H9 (cell line): ENCODE data around the gene PRR20C. TPM values are rescaled to one million over a fixed set of nuclear protein-coding genes. Genes with fewer than 3 reads are reported as not detected.

ENCODE experiments used
- DNase-seq: peaks from one replicate; pipeline ENCODE4 v3.0.0-alpha.2; 2017
- H2AFZ ChIP-seq: one replicate; pipeline ENCODE4 v1.6.1; 2013; ENCODE audit warnings: mild to moderate bottlenecking, low read length, control low read depth, moderate library complexity
- H2AK5ac ChIP-seq: 2 replicates; pipeline ENCODE4 v1.6.1; 2013; ENCODE audit warnings: low read length, control low read depth, mixed read lengths; ENCODE audit not compliant: insufficient read length
- H2BK120ac ChIP-seq: one replicate; pipeline ENCODE4 v1.6.1; 2013; ENCODE audit warnings: low read depth, mild to moderate bottlenecking, low read length, control low read depth, inconsistent platforms; ENCODE audit not compliant: poor library complexity, severe bottlenecking
- H2BK12ac ChIP-seq: 2 replicates; pipeline ENCODE4 v1.6.1; 2013; ENCODE audit warnings: low read length, control low read depth, mixed read lengths, low read depth; ENCODE audit not compliant: insufficient read length
- H2BK15ac ChIP-seq: 2 replicates; pipeline ENCODE4 v1.6.1; 2013; ENCODE audit warnings: low read depth, low read length, control low read depth
- H2BK20ac ChIP-seq: one replicate; pipeline ENCODE4 v1.6.1; 2013; ENCODE audit warnings: low read depth, mild to moderate bottlenecking, low read length, control low read depth, inconsistent platforms; ENCODE audit not compliant: poor library complexity, severe bottlenecking
- H2BK5ac ChIP-seq: 2 replicates; pipeline ENCODE4 v1.6.1; 2013; ENCODE audit warnings: low read length, control low read depth, mixed read lengths; ENCODE audit not compliant: insufficient read length
- H3K14ac ChIP-seq: 2 replicates; pipeline ENCODE4 v1.6.1; 2013; ENCODE audit warnings: low read length, control low read depth; ENCODE audit not compliant: insufficient read depth
- H3K18ac ChIP-seq: 2 replicates; pipeline ENCODE4 v1.6.1; 2013; ENCODE audit warnings: low read depth, mild to moderate bottlenecking, mixed read lengths, low read length, control low read depth; ENCODE audit not compliant: insufficient read length
- H3K23ac ChIP-seq: 2 replicates; pipeline ENCODE4 v1.6.1; 2013; ENCODE audit warnings: low read length, control low read depth, mixed read lengths, low read depth; ENCODE audit not compliant: insufficient read length
- H3K23me2 ChIP-seq: 2 replicates; pipeline ENCODE4 v1.6.1; 2013; ENCODE audit warnings: low read depth, mild to moderate bottlenecking, mixed read lengths, low read length, control low read depth; ENCODE audit not compliant: insufficient read length, poor library complexity, severe bottlenecking
- H3K27ac ChIP-seq: 2 replicates; pipeline ENCODE4 v1.5.1; 2013; ENCODE audit warnings: low read length, control low read depth, mixed read lengths, low read depth; ENCODE audit not compliant: insufficient read length
- H3K27me3 ChIP-seq: 2 replicates; pipeline ENCODE4 v1.6.1; 2013; ENCODE audit warnings: low read length, control low read depth, inconsistent platforms; ENCODE audit not compliant: insufficient read depth
- H3K4ac ChIP-seq: 2 replicates; pipeline ENCODE4 v1.6.1; 2013; ENCODE audit warnings: low read depth, mild to moderate bottlenecking, control low read depth, inconsistent platforms, low read length, moderate library complexity
- H3K4me1 ChIP-seq: 2 replicates; pipeline ENCODE4 v1.6.1; 2013; ENCODE audit warnings: low read length, control low read depth, inconsistent platforms; ENCODE audit not compliant: insufficient read depth
- H3K4me2 ChIP-seq: 2 replicates; pipeline ENCODE4 v1.6.1; 2013; ENCODE audit warnings: low read length, control low read depth, mixed read lengths; ENCODE audit not compliant: insufficient read length, insufficient read depth
- H3K56ac ChIP-seq: 2 replicates; pipeline ENCODE4 v1.6.1; 2013; ENCODE audit warnings: low read depth, mild to moderate bottlenecking, mixed read lengths, low read length, control low read depth; ENCODE audit not compliant: insufficient read length
- H3K79me1 ChIP-seq: 2 replicates; pipeline ENCODE4 v1.6.1; 2013; ENCODE audit warnings: low read depth, mild to moderate bottlenecking, moderate library complexity, low read length, control low read depth, inconsistent platforms; ENCODE audit not compliant: insufficient read depth, poor library complexity, severe bottlenecking
- H3K79me2 ChIP-seq: 2 replicates; pipeline ENCODE4 v1.6.1; 2013; ENCODE audit warnings: low read length, control low read depth, inconsistent platforms; ENCODE audit not compliant: insufficient read depth
- H3K9ac ChIP-seq: 2 replicates; pipeline ENCODE4 v1.6.1; 2013; ENCODE audit warnings: low read length, control low read depth, mixed read lengths; ENCODE audit not compliant: insufficient read length; ENCODE audit errors: extremely low read depth
- H3K9me3 ChIP-seq: one replicate; pipeline ENCODE4 v1.6.1; 2013; ENCODE audit warnings: low read depth, low read length, inconsistent platforms; ENCODE audit not compliant: control insufficient read depth
- H3T11ph ChIP-seq: one replicate; pipeline ENCODE4 v1.6.1; 2013; ENCODE audit warnings: mild to moderate bottlenecking, low read length, control low read depth, inconsistent platforms
- H4K20me1 ChIP-seq: one replicate; pipeline ENCODE4 v1.6.1; 2013; ENCODE audit not compliant: control insufficient read depth, insufficient read length, insufficient read depth
- H4K5ac ChIP-seq: 2 replicates; pipeline ENCODE4 v1.6.1; 2013; ENCODE audit warnings: low read depth, mild to moderate bottlenecking, mixed read lengths, low read length, control low read depth; ENCODE audit not compliant: insufficient read length
- H4K8ac ChIP-seq: replicated peaks from 2 replicates; pipeline ENCODE4 v1.6.1; 2013; ENCODE audit warnings: low read length, control low read depth, mixed read lengths, low read depth; ENCODE audit not compliant: insufficient read length
- H4K91ac ChIP-seq: 2 replicates; pipeline ENCODE4 v1.6.1; 2013; ENCODE audit warnings: low read depth, mild to moderate bottlenecking, moderate library complexity, mixed read lengths, low read length, control low read depth; ENCODE audit not compliant: insufficient read length
- H3K27ac Mint-ChIP-seq, 3 experiments: 2 replicates in 2 of 3; 3 replicates in 1 of 3; pipeline ENCODE4 v1.8.0; 2020 to 2021; ENCODE audit warnings: mixed read lengths in 3 of 3, mild to moderate bottlenecking in 1 of 3, moderate library complexity in 1 of 3
- H3K27me3 Mint-ChIP-seq: 2 replicates; pipeline ENCODE4 v1.8.0; 2021; ENCODE audit warnings: low read depth, mild to moderate bottlenecking, moderate library complexity, mixed read lengths
- H3K36me3 Mint-ChIP-seq, 3 experiments: 2 replicates in 2 of 3; 3 replicates in 1 of 3; pipeline ENCODE4 v1.8.0; 2020 to 2021; ENCODE audit warnings: low read depth in 3 of 3, mixed read lengths in 3 of 3; ENCODE audit not compliant: insufficient read depth in 1 of 3
- H3K4me1 Mint-ChIP-seq, 2 experiments: 2 replicates each; pipeline ENCODE4 v1.8.0; 2020; ENCODE audit warnings: mixed read lengths in 2 of 2
- H3K4me3 Mint-ChIP-seq, 2 experiments: 2 replicates in 1 of 2; 3 replicates in 1 of 2; pipeline ENCODE4 v1.8.0; 2020 to 2021; ENCODE audit warnings: mild to moderate bottlenecking in 2 of 2, mixed read lengths in 2 of 2, moderate library complexity in 1 of 2
- H3K9me3 Mint-ChIP-seq, 2 experiments: 2 replicates in 1 of 2; 3 replicates in 1 of 2; pipeline ENCODE4 v1.8.0; 2020; ENCODE audit warnings: mild to moderate bottlenecking in 2 of 2, mixed read lengths in 2 of 2, moderate library complexity in 1 of 2
- WGBS: extraction: QIAGEN DNeasy Blood & Tissue Kit; methylation state at CpG from one replicate; pipeline ENCODE4 v1.1.7; 2013; ENCODE audit warnings: missing lambda C conversion rate, low lambda C conversion rate, mixed read lengths; ENCODE audit not compliant: insufficient read length; ENCODE audit errors: extremely low coverage; 5-methylcytosine and 5-hydroxymethylcytosine counted together
- total RNA-seq: library from RNA; stranded (reverse); gene quantifications from 2 replicates; pipeline ENCODE4 v1.2.1, GENCODE V29; 2021
- TF ChIP-seq, protein P1 (sequence below): fragments of 200-600 bp; sonication (generic); conservative IDR thresholded peaks from 3 replicates; pipeline ENCODE4 v1.8.0; 2021; ENCODE audit warnings: antibody characterized with exemption, mild to moderate bottlenecking

PRR20C gene
- total RNA-seq, 1 experiment from 2014 or later, result not detected

DNA sequence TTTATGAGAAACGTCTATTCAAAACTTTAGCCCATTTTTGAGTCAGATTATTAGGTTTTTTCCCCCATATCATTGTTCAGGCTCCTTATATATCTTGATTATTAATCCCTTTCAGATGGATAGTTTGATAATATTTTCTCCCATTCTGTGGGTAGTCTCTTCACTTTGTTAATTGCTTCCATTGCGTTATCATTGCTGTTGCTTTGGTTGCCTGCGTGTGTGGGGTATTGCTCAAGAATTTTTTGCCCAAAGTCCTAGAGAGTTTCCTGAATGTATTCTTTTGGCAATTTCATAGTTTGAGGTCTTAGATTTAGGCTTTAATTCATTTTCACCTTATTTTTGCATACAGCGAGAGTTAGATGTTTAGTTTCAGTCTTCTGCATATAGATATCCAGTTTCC, 38.9 kb upstream of the PRR20C start:
- TF ChIP-seq, protein P1, sequence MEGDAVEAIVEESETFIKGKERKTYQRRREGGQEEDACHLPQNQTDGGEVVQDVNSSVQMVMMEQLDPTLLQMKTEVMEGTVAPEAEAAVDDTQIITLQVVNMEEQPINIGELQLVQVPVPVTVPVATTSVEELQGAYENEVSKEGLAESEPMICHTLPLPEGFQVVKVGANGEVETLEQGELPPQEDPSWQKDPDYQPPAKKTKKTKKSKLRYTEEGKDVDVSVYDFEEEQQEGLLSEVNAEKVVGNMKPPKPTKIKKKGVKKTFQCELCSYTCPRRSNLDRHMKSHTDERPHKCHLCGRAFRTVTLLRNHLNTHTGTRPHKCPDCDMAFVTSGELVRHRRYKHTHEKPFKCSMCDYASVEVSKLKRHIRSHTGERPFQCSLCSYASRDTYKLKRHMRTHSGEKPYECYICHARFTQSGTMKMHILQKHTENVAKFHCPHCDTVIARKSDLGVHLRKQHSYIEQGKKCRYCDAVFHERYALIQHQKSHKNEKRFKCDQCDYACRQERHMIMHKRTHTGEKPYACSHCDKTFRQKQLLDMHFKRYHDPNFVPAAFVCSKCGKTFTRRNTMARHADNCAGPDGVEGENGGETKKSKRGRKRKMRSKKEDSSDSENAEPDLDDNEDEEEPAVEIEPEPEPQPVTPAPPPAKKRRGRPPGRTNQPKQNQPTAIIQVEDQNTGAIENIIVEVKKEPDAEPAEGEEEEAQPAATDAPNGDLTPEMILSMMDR, result no peak
- Histone ChIP-seq H2BK20ac (no peak overlapping the region), H3K27me3 (no peaks in the 10 kb centered on the region), H4K20me1 (no peaks in the 10 kb centered on the region), H2AFZ (no peak overlapping the region), H4K5ac (no peak overlapping the region), H3K79me2 (no peaks in the 10 kb centered on the region), H3K9ac (no peak overlapping the region), H3K14ac (no peak overlapping the region), H2BK15ac (no peak overlapping the region), H3K18ac (no peak overlapping the region), H3K4me2 (no peak overlapping the region), H2BK5ac (no peak overlapping the region), H2BK12ac (no peak overlapping the region), H3K27ac (no peak overlapping the region), H3T11ph (no peak overlapping the region), H2AK5ac (no peak overlapping the region), H3K56ac (no peak overlapping the region), H4K91ac (no peak overlapping the region), H4K8ac (no peak overlapping the region), H3K23me2 (no peaks in the 10 kb centered on the region), H3K4me1 (no peaks in the 10 kb centered on the region), H2BK120ac (no peak overlapping the region), H3K4ac (no peak overlapping the region), H3K23ac (no peak overlapping the region), H3K79me1 (no peaks in the 10 kb centered on the region), H3K9me3 (no peaks in the 10 kb centered on the region)
- Mint-ChIP-seq H3K27me3 (no peaks in the 10 kb centered on the region), H3K36me3 (no peaks in the 10 kb centered on the region; a peak in 2 of 7 replicates), H3K4me3 (no peak overlapping the region), H3K4me1 (no peaks in the 10 kb centered on the region), H3K9me3 (peaks cover 0 to 2% of the 10 kb centered on the region in 2 experiments; a peak in 2 of 5 replicates), H3K27ac (no peak overlapping the region)
- WGBS, result no CpG with 5 or more reads among the region's 4 CpGs
- no peak for DNase-seq
